ENCODE results near the gene ZNF236.

ZNF236 gene

GRCh38 chr18:76972846-76973519 is 150.6 kb downstream of the ZNF236 start:
- no peak for DNase-seq (ENCODE audit: low spot score)
- FAIRE-seq = no peak

- FAIRE-seq (no peak), DNase-seq (ENCODE audit: low spot score) (no peak)
Measured at GRCh38 chr18:76973520-76974266, 151.3 kb downstream of the ZNF236 start.

GRCh38 chr18:76974386-76974785 is 152.0 kb downstream of the ZNF236 start:
- no peak for DNase-seq (ENCODE audit: low spot score)
- no peak for FAIRE-seq

- no peak for DNase-seq (ENCODE audit: low spot score)
- no peak for FAIRE-seq
Measured at GRCh38 chr18:76975577-76976110, 153.3 kb downstream of the ZNF236 start.

DNA sequence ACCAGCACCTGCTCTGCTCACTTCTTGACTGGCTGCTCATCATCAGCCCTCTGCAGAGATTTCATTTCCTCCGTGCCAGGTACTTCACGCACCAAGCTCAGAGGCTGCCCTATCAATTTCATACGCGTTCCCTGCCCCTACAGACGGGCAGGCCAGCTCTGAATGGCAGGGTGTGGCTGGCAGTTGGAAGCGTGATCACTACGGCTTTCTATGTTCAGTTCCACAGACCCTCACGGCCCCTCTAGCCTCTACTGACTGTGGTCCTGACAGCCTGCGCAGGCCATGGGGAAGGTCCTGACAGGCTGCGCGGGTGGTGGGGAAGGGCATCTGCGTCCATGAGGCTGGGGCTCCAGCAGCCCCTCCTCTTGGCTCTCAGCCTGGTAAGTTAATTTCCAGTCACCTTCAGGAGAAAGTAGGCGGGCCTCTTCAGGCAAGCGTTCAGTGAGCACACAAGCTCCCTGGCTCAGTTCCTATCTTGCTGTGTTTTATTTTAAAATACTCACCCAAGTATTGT is 154.8 kb downstream of the ZNF236 start:
- no peak for FAIRE-seq

DNA sequence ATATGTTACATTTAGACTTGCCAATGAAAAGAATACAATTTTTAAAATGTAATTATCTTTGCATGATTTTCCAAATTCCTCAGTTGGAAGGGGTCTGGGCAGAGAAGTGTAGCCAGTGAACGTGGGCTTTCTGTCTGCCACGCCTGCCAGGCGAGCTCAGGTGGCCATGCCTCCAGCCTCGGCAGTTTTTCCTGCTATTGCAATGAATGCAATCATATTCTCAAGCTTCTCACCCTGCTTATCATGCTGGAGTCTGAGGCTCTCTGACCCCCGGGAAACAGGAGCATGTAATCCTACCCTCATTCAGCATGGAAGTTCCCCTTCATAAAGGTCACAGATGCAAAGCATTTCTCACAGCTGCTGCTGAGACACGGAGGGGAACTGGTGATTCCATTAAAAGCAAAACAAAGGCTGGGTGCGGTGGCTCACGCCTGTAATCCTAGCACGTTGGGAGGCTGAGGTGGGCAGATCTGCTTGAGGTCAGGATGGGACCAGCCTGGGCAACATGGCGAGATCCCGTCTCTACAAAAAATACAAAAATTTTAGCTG is 155.4 kb downstream of the ZNF236 start:
- DNase-seq (ENCODE audit: low spot score) (no peak), FAIRE-seq (no peak)

More for the DNA sequence above, 154.8 kb downstream of the ZNF236 start:
- DNase-seq (ENCODE audit: low spot score) = no peak

DNA sequence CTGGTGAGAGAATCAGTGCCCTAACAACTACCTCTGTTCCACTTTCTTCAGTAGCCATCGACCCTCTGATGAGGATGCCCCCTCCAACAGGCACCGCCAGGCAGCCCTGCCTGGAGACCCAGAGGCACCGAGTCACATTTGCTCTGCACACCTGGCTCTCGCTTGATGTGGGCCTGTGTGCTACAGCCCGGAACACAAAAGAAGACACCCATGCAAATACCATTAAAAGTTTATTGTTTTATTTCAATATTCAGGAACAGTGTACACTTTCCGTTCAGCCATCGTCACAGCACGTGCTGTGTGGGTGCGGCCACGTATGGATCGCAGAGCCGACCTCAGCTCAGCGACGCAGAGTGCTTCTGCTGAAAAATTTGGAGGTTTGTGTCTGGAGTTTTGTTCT is 156.3 kb downstream of the ZNF236 start:
- FAIRE-seq = no peak

GRCh38 chr18:76979111-76979751 is 156.9 kb downstream of the ZNF236 start:
- no peak for FAIRE-seq
- DNase-seq (ENCODE audit: low spot score) = no peak

More for the DNA sequence above, 156.3 kb downstream of the ZNF236 start:
- DNase-seq (ENCODE audit: low spot score) = no peak

GRCh38 chr18:76979906-76980305 is 157.5 kb downstream of the ZNF236 start:
- FAIRE-seq = no peak
- DNase-seq (ENCODE audit: low spot score) = no peak

DNA sequence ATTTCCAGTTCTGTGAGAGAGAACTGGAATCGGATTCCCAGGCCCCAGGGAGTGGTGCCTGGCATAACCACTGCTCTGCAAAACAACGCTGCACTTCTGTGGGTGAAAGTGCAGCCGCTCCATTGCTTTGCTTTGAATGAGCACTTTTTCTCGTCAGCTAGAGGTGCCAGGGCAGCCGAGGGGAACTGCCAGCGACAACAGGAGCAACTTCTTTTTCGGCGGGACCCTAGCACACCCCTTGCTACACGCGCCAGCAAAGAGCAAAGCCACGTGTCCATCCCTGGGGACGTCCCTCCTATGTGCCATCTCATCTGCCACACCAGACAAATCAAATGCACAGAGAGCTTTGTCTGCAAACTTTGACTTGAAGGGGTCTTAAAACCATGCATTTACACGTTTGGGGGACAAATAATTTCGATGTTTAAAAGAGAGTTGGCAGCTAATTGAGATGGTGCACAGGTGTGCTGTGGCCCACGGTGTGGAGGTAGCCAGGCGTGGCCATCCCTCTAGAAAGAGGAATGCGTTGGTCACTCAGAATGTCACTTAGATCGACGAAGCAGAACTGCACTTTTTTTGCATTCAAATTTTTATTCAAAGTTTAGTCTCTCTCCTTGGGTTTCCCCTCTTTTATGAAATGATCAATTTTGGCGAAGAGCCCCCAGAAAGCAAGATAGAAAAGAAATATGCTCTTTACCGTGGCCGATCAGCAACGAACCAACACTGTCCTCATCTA is 158.5 kb downstream of the ZNF236 start:
- DNase-seq (ENCODE audit: low spot score) = no peak
- FAIRE-seq = no peak

GRCh38 chr18:76981396-76981968 is 159.1 kb downstream of the ZNF236 start:
- DNase-seq (ENCODE audit: low spot score) = no peak
- no peak for FAIRE-seq

GRCh38 chr18:76982038-76982437 is 159.7 kb downstream of the ZNF236 start:
- DNase-seq (ENCODE audit: low spot score) (no peak), FAIRE-seq (no peak)

DNA sequence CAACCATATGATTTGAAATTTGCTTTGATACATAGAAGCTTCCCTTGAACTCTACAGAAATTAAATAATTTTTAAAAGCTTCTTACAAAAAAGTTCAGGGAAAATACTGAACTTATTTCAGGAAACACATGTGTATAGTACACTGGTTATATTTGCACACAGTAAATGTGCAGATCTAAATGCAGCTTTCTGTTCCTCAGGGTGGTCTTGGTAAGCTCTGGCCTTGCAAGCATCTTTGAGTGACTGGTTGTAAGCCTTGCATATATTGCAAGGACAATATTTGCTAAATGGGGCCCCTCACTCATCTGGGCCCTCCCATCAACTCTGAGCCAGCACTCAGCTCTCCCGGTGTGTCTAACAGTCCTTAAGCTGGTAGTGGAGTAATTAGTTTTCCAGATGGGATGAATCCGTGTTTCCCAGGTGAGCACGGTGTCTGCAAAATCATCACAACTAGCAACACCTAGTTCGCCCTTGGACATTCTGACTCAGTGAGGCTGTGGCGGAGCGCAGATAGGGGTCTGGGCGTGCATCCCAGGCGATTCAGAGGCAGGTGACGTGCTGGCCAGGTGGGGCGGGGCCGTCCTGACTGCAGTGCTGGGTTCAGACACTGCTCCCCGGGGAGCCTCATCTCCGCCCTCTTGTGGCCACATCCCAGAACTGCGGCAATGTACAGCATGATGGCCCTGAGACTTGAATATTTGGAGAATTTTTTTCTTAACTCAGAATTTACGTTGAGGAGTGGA is 160.7 kb downstream of the ZNF236 start:
- DNase-seq (ENCODE audit: low spot score) (peak; percentile 56), FAIRE-seq (peak; percentile 15)

GRCh38 chr18:76983613-76984051 is 161.3 kb downstream of the ZNF236 start:
- FAIRE-seq (no peak), DNase-seq (ENCODE audit: low spot score) (no peak)

DNA sequence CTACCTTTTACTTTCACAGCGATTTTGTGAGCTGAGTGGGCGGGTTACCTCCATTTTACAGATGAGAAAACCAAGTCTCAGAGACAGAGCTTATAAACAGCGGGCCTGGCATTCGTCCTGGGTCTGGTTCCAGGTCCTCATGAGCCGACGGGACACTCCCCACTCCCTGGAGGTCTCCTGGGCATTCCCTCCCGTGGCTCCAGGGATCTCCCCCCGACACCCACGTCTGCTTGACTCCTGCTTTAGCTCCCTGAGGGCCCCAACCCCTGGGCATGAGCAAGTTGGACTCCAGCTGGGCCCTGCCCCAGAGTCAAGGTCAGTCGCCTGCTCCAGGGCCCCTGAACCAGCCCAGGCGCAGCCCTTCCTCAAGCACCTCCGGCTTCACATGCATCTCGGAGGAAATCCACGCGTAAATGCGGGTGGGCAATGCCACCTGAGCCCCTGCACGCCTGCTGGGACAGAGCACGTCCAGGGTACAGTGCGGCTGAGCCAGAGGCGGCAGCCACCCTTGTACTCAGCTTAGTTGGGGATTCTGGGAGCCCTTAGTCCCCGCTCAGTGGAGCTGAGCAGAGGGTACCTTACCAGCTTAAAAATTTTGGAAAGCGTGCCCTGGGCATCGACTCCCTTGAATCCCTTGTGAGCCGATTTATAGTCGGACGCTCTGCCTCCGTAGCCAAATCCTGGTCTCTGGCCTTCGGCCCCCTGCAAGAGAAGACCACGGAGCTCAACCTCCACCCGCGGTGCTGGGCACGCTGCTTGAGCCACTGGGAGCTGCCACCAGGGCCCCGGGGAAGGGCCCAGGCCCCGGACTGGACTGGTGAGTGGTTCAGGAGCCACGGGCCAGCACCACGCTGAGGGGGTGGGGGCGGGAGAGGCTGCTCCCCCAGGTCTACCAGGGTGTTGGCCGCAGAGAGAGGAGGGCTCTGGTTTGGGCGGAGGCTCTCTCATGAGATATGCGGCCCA is 162.1 kb downstream of the ZNF236 start:
- no peak for DNase-seq (ENCODE audit: low spot score)
- FAIRE-seq = no peak

- FAIRE-seq = no peak
- no peak for DNase-seq (ENCODE audit: low spot score)
Measured at GRCh38 chr18:76985156-76985950, 163.0 kb downstream of the ZNF236 start.

DNA sequence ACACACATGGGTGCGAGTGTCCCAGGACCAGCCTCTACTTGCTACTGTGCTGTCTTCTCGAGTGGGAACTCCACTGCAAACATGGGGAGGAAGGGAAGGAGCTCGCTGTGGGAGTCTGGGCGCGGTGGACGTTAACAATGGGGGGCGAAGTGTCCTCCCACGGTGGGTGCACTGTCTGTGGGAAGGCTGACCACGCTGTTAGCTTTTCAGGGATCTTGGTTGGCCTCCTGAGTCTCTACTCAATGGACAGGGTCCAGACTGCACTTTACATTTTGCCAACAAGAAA is 163.5 kb downstream of the ZNF236 start:
- DNase-seq (ENCODE audit: low spot score) (no peak), FAIRE-seq (no peak)

- FAIRE-seq (no peak), DNase-seq (ENCODE audit: low spot score) (no peak)
Measured at GRCh38 chr18:76986406-76986805, 164.0 kb downstream of the ZNF236 start.

Data from RCC 7860 (cell line).